DND-41 (cell line): ENCODE measurements around the gene HNF1A.

ENCODE experiments used
- CTCF ChIP-seq: IDR thresholded peaks from 2 replicates; pipeline ENCODE4 v1.5.1; 2012; ENCODE audit warnings: borderline replicate concordance, low read length, moderate library complexity, mild to moderate bottlenecking; ENCODE audit not compliant: poor library complexity, severe bottlenecking; ENCODE audit errors: extremely low read depth
- EZH2 ChIP-seq: IDR thresholded peaks from 3 replicates; pipeline ENCODE4 v1.6.1; 2012; ENCODE audit warnings: borderline replicate concordance, low read depth, mild to moderate bottlenecking, moderate library complexity, low read length, inconsistent platforms; ENCODE audit not compliant: severe bottlenecking

GRCh38 chr12:121025442-121026226, 47.3 kb downstream of the HNF1A start:
- no peak for TF ChIP-seq CTCF
- no peak for TF ChIP-seq EZH2
